Loucy (cell line): ENCODE results near the gene ATF6.

Source experiments
- CTCF ChIP-seq: fragments of 200-600 bp; sonication (generic); conservative IDR thresholded peaks from 2 replicates; pipeline ENCODE4 v1.5.1; 2014; ENCODE audit warnings: mild to moderate bottlenecking, antibody characterized with exemption, low read length
- EZH2phosphoT487 ChIP-seq: fragments of 200-600 bp; IDR thresholded peaks from 2 replicates; pipeline ENCODE4 v1.6.1; 2018; ENCODE audit warnings: antibody characterized with exemption, mild to moderate bottlenecking, moderate library complexity, borderline replicate concordance

- TF ChIP-seq CTCF (peak; percentile 86), EZH2phosphoT487 (no peak)
Measured at GRCh38 chr1:161905269-161905884, 139.3 kb downstream of the ATF6 start.
